Mononuclear cell (primary cell): Measurements from ENCODE around the gene TMEM59. TPM values are rescaled to one million over a fixed set of nuclear protein-coding genes. Genes with fewer than 3 reads are reported as not detected.
"Not testable (repeated sequence)": the region's sequence is repeated elsewhere in the genome, so short reads cannot be mapped to it uniquely, and the experiment has no call there.

Source experiments
- H3K27me3 ChIP-seq: 2 replicates; pipeline ENCODE4 v1.6.0; 2011; ENCODE audit warnings: low read length, control low read depth; ENCODE audit not compliant: insufficient read depth
- H3K4me1 ChIP-seq: 2 replicates; pipeline ENCODE4 v1.5.1; 2011; ENCODE audit warnings: mild to moderate bottlenecking, low read length, control low read depth; ENCODE audit not compliant: insufficient read depth
- H3K4me3 ChIP-seq: 2 replicates; pipeline ENCODE4 v1.5.1; 2011; ENCODE audit warnings: mild to moderate bottlenecking, low read length, moderate library complexity
- H3K9me3 ChIP-seq: 2 replicates; pipeline ENCODE4 v1.5.1; 2011; ENCODE audit warnings: low read depth, mild to moderate bottlenecking, control low read depth, low read length
- total RNA-seq: library from RNA; depleted of rRNA; stranded (reverse); fragments of >200 nt; gene quantifications from one replicate; pipeline ENCODE4 v1.2.3, GENCODE V29; 2012

TMEM59 gene
- total RNA-seq, result 186 TPM

- H3K4me1 ChIP-seq, result peaks cover 45% of the 10 kb centered on the region
Observed at GRCh38 chr1:54052934-54053744, at the start of gene TMEM59, which contains the start of gene TCEANC2. TMEM59 (minus strand) TSS chr1:54053204; CDS start chr1:54053188, 16 bp downstream. TCEANC2 (plus strand) TSS chr1:54053608; CDS start chr1:54054423, 815 bp downstream.

GRCh38 chr1:54100500-54100899 lies 47.5 kb upstream of the TMEM59 start:
- Histone ChIP-seq H3K9me3 (no peaks in the 10 kb centered on the region), H3K4me3 (no peak overlapping the region), H3K4me1 (peaks cover 21% of the 10 kb centered on the region), H3K27me3 (no peaks in the 10 kb centered on the region)

More at GRCh38 chr1:54052934-54053744, at the start of gene TMEM59, which contains the start of gene TCEANC2:
- Histone ChIP-seq H3K27me3 (no peaks in the 10 kb centered on the region), H3K4me3 (peak within 1 kb of the TSS; percentile 61), H3K9me3 (no peaks in the 10 kb centered on the region)

- Histone ChIP-seq H3K9me3 (no peaks in the 10 kb centered on the region), H3K4me3 (no peak overlapping the region), H3K27me3 (no peaks in the 10 kb centered on the region), H3K4me1 (peaks cover 23% of the 10 kb centered on the region)
Observed at GRCh38 chr1:54099061-54099610, 46.1 kb upstream of the TMEM59 start.

DNA sequence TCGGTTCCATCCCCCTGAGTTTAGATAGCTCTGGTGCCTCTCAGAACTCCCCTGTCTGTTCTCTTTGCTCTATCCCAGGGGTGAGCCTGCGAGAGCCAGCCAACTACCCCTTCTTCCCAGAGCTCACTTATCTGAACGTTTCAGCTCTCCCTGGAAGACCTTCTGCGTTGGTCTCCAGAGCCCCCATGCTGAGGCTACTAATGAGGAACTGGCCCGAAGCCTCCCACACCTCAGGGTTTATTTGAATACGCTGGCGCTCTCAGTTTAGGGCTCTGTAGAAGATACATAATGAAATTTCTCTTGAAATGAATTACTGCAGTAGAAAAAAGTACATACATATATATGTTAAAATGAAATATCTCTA lies 43.9 kb upstream of the TMEM59 start:
- Histone ChIP-seq H3K4me3 (no peak overlapping the region), H3K4me1 (peaks cover 23% of the 10 kb centered on the region), H3K27me3 (no peaks in the 10 kb centered on the region), H3K9me3 (no peaks in the 10 kb centered on the region)

DNA sequence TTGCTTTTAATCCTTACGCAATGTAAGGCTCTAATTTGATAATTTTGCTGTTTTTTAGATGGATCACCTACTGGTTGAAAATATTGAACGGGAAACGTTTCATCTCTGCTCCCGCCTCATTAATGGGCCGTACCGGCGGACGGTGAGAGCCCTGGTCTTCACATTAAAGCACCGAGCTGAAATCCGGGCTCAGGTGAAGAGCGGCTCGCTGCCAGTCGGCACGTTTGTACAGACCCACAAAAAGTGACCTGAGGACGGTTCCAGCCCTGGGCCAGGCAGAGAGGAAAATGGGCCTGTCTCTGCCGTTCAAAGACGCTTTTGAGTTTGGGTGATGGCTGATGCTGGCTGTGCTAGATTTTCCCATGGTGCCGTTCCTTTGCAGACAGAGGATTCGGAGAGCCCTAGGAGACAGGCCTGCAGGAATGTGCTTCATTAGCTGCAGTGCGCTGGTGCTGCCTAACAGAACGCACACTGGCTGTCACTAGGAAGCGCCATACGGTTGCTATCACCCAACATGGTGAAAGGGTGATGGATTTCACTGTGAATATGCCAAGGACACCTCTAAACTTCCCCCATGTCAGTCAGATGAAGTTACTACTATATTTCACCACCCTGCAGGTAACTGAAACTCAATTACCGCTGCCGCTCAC lies 43.3 kb upstream of the TMEM59 start:
- Histone ChIP-seq H3K9me3 (no peaks in the 10 kb centered on the region), H3K27me3 (no peaks in the 10 kb centered on the region), H3K4me3 (no peak overlapping the region), H3K4me1 (peaks cover 23% of the 10 kb centered on the region)

DNA sequence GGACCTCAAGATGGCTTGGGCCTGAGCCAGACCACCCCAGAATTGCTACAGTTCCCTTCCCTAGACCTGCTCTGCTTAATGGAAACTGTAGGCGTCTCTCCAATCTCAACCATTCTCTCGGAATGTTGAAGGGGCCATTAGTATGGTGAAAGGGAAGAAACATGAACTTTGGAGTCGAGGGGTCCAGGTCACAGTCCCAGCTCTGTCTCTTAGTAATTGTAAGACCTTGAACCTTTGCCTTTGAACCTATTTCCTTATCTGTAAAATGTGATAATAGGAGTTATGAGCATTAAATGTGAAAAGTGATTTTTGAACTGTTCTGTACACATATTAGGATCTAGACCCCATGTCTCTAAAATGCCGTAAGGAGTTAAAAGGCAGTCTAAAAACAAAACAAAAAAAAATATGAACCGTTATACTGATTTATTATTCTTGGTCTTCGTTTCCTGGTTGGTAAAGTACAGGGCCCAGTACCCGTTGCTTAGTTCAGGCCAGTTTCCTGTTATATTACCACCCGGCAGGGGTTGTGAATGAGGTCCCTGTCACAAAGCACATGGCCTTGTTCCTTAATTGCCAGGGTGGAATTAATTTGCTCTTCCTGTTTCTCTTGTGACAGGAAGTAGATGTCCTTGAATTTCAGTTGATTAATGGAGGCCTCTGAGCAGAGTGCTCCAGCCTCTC lies 42.7 kb upstream of the TMEM59 start:
- no peaks in the 10 kb centered on the region for H3K9me3 ChIP-seq
- no peak overlapping the region for H3K4me3 ChIP-seq
- no peaks in the 10 kb centered on the region for H3K27me3 ChIP-seq
- H3K4me1 ChIP-seq, result peaks cover 23% of the 10 kb centered on the region

GRCh38 chr1:54094730-54095105 lies 41.7 kb upstream of the TMEM59 start:
- H3K9me3 ChIP-seq, H3K27me3 ChIP-seq, H3K4me3 ChIP-seq: not testable (repeated sequence)
- H3K4me1 ChIP-seq, result peaks cover 23% of the 10 kb centered on the region

DNA sequence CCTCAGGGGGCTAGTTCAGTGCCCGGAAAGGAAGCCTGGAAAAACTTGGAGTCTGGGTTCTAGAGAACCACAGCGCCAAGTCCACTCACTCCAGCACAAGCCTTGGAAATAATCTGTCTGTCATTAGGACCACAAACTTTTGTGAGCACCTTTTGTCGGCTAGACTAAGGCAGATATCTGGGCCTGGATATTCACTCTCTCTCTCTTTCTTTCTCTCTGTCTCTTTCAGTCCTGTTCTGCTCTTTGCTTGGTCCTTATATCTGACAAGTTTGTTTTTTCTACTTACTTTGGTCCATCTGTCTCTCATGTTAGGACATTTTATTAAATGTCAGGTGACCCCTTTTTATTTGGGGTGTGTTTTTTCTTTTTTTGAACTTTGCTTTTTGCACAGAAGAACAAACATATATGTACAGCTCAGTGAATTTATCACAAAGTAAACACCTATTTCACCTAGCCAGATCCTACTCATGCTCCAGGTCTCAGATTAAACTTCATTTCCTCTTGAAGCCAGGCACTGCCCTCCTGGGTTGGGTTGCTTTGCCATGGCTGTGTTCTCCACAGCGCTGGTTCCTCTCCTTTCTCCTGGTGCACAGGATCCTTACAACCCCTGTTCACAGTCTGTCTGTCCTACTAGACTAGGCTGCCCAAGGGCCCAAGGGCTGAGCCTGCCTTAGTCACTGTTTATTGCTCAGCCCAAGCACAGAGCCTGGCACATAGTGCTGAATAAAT lies 41.2 kb upstream of the TMEM59 start:
- peaks cover 21% of the 10 kb centered on the region for H3K4me1 ChIP-seq
- no peak overlapping the region for H3K4me3 ChIP-seq
- H3K9me3 ChIP-seq, result no peaks in the 10 kb centered on the region
- no peaks in the 10 kb centered on the region for H3K27me3 ChIP-seq

DNA sequence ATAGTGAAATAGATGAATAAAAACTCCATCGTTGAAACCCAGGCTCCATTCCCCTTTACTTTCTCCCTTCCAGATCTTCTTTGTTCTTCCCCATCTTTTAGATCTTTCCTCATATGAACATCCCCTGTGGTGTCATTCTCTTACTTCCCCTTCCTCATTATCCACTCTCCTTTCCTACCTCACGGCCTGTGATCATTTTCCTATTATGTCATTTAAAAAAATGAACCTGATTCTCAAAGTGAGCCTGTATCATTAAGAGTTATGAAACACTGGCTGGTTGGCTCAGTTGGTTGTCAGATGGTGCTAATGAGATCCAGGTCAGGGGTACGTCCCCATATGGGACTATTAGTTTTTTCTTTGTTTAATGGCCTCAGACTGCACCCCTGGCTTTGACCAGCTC lies 38.7 kb upstream of the TMEM59 start:
- peaks cover 14% of the 10 kb centered on the region for H3K4me1 ChIP-seq
- H3K9me3 ChIP-seq, result no peaks in the 10 kb centered on the region
- no peaks in the 10 kb centered on the region for H3K27me3 ChIP-seq
- no peak overlapping the region for H3K4me3 ChIP-seq

GRCh38 chr1:54088385-54088784 lies 35.4 kb upstream of the TMEM59 start:
- Histone ChIP-seq H3K4me3 (no peak overlapping the region), H3K27me3 (no peaks in the 10 kb centered on the region), H3K9me3 (no peaks in the 10 kb centered on the region), H3K4me1 (no peaks in the 10 kb centered on the region)

DNA sequence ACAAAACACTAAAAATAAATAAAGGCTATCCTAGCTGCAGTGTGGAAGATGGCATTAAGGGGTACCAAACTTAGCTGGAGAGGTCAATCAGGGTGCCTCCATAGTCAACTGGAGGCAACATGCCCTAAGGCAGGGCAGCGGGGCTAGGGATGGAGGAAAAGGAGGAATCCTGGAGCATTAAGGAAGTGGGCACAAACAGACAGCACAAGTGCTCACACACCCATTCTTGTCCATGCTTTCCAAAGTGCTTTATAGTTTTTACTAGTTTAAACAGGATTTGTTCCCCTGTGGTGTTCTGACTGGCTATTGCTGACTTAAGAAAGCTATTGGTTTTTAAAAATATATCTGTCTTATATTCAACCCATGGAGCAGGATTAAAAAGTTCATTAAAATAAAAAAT lies 33.8 kb upstream of the TMEM59 start:
- H3K9me3 ChIP-seq, result no peaks in the 10 kb centered on the region
- no peaks in the 10 kb centered on the region for H3K4me1 ChIP-seq
- H3K4me3 ChIP-seq, result no peak overlapping the region
- H3K27me3 ChIP-seq, result no peaks in the 10 kb centered on the region

- no peaks in the 10 kb centered on the region for H3K9me3 ChIP-seq
- H3K4me3 ChIP-seq, result no peak overlapping the region
- no peaks in the 10 kb centered on the region for H3K4me1 ChIP-seq
- no peaks in the 10 kb centered on the region for H3K27me3 ChIP-seq
Observed at GRCh38 chr1:54084794-54085193, 31.8 kb upstream of the TMEM59 start.

DNA sequence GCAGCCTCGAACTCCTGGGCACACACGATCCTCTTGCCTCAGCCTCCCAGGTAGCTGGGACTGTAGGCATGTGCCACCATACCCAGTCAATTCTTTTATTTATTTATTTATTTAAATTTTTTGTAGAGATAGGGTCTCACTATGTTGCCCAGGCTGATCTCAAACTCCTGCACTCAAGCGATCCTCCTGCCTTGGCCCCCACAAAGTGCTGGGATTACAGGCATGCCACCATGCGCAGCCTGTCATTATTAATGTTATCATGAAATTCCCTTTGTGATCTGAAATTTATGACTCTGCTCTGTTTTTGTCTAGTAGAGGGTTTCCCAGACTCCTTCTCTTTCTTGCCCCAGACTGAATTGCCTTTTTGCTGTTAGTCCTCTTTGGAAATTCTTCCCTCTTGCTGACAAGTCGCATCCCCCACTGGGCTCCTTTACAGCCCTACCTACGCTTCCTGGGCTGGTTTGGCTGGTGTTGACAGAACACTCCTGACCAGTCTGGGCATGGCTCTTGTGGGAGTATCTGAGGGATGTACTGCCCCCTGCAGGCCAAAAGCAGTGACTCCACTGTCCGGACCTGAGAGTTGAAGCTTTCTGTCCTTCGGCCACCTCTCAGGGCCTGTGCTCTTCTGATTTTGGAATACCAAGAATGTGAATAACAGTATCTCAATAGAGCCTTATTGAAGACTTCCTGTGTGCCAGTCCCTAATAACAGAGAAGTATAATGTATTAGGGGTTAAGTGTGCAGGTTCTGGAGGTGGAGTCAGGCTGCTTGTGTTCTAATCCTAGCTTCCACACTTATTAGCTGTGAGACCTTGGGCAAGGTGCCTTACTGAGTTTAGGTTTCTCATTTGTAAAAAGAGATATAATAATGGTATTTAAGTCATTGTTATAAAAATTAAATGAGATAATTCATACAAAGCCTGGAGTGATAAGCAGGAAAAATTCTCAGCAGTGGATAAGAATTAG lies 28.6 kb upstream of the TMEM59 start:
- Histone ChIP-seq H3K27me3 (no peaks in the 10 kb centered on the region), H3K4me3 (no peak overlapping the region), H3K4me1 (no peaks in the 10 kb centered on the region), H3K9me3 (no peaks in the 10 kb centered on the region)

DNA sequence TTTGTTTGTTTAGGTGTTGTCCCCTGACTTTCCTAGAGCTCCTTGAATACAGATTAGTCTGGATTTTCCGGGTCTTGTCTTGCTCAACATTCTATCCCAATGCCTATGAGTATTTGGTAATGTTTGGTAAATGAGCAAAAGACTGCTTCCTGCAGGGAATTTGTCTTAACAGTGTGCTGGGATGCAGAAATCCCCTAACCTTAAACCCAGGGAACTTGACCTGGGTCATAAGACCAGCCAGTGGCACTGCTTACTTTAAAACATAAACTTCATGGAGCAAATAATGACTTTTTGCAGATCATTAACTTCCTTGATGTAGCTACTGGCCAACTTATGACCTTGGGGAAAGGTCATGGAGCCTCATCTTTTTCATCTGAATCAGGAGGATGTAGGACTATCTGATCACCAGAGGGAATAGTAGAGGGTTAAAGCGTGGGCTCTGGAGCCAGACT lies 27.6 kb upstream of the TMEM59 start:
- H3K4me1 ChIP-seq, result no peaks in the 10 kb centered on the region
- no peaks in the 10 kb centered on the region for H3K9me3 ChIP-seq
- H3K4me3 ChIP-seq, result no peak overlapping the region
- H3K27me3 ChIP-seq, result no peaks in the 10 kb centered on the region
